HG03108 (cell line): Measurements from ENCODE around the gene RSF1.

Experiments used
- ATAC-seq: cut with Tn5 transposase; IDR thresholded peaks from one replicate; pipeline ENCODE4 v1.9.1; 2021; ENCODE audit warnings: moderate library complexity; ENCODE audit not compliant: unreplicated experiment

RSF1 gene

GRCh38 chr11:77750394-77751156 is 69.9 kb downstream of the RSF1 start:
- ATAC-seq = no peak

DNA sequence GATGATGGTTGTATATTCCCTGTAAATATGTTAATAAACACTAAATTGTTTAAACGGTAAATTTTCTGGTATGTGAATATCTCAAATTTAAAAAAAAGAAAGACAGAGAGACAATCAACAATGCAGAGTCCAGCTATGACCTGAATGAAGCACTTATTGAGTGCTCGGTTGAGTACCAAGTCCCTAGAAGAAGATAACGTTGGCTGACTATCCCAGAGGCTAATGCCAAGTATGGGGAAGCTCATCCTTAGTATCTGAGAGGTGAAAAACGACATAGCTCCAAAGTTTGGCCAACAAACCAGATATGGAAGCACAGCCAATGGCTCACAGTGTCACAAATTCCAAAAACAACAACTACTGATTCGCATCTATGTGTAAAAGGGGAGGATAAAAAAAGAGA is 71.3 kb downstream of the RSF1 start:
- ATAC-seq = no peak

GRCh38 chr11:77748266-77748665 is 72.3 kb downstream of the RSF1 start:
- ATAC-seq = no peak

GRCh38 chr11:77747381-77747969 is 73.0 kb downstream of the RSF1 start:
- no peak for ATAC-seq

- no peak for ATAC-seq
These were observed 84.0 kb downstream of the RSF1 start for GRCh38 chr11:77736473-77736872.

- no peak for ATAC-seq
These were observed 85.6 kb downstream of the RSF1 start for GRCh38 chr11:77734890-77735289.

DNA sequence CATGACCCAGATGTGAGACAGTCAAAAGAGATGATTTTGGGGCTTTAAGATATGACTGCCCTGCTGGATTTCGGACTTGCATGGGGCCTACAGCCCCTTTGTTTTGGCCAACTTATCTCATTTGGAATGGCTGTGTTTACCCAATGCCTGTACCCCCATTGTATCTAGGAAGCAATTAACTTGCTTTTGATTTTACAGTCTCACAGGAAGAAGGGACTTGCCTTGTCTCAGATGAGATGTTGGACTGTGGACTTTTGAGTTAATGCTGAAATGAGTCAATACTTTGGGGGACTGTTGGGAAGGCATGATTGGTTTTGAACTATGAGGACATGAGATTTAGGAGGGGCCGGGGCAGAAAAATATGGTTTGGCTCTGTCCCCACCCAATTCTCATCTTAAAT is 88.4 kb downstream of the RSF1 start:
- ATAC-seq = no peak

DNA sequence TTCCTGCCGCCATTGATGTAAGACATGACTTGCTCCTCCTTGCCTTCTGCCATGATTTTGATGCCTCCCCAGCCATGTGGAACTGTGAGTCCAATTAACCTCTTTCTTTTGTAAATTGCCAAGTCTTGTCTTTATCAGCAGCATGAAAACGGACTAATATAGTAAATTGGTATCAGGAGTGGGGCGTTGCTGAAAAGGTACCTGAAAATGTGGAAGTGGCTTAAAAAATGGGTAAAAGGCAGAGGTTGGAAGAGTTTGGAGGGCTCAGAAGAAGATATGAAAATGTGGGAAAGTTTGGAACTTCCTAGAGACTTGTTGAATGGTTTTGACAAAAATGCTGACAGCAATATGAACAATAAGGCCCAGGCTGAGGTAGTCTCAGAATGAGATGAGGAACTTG is 89.7 kb downstream of the RSF1 start:
- ATAC-seq = no peak

DNA sequence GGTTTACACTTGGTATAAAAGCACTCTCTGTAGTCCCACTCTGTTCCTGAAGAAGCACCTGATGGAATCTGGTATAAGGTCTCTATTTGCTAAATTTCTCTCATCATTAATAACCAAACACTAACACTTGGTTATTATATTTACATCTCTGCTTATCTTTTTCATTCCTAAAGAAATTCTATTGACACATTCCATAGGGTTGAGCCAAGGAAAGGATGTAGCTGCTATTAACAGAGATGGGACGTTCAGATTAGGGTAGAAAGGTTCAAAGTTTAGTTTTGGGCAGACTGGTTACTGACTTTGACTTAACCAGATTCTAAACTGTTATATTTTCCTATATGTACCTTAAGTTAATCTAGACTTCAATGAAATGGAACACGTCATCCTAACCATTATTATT is 91.5 kb downstream of the RSF1 start:
- ATAC-seq = no peak

DNA sequence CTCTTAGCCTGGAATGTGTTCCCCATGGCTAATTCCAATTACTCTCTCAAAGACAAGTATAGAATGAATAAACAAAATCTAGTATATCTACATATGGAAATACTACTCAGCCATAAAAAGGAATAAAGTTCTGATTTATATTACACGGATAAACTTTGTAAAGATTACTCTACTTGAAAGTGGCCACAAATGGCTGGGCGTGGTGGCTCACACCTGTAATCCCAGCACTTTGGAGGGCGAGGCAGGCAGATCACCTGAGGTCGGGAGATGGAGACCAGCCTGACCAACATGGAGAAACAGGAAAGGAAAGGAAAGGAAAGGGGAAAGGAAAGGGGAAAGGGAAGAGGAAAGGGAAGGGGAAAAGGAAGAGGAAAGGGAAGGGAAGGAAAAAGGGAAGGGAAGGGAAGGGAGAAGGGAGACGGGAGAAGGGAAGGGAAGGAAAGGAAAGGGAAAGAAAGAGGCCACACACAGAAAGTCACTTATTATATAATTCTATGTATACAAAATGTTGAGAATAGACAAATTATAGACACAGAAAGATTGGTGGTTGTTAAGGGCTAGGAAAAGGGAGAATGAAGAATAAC is 92.2 kb downstream of the RSF1 start:
- ATAC-seq = no peak

DNA sequence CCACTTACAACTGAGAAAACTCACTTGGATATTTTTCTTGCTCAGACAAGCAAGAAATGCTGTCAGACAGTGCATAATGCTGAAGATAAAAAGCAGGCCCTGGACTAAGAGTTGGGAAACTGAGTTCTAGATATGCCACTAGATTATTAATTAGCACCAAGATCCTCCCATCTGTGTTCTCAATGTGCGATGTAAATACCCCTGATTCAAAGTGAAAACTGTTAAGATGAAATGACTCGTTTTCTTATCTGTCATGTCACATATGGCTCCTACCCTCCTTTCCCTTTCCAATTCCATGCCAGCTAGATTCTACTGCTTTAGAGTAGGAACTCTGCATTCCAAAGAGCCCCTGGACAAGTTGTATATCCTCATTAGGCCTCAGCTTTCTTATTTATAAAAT is 94.0 kb downstream of the RSF1 start:
- no peak for ATAC-seq

DNA sequence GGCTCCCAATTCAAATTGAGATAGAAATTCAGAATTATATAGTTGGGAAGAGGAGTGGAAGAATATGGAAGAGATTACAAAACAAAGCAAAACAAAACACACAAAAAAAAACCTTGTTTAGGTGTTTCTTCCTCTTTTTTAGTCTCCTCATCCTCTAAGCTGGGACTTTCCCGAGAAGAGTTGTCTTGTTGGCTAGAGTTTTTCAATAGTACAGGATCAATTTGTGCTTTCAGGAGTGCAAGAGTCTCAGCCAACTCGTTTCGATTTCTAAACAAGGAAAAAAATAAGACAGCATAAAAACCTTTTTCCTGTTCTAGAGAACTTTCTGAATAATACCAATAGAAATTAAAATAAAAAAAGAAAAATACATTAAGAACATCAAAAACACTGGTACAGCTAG is 95.1 kb downstream of the RSF1 start:
- peak; percentile 57 for ATAC-seq

- ATAC-seq = no peak
These were observed 95.9 kb downstream of the RSF1 start for GRCh38 chr11:77724636-77725035.

- no peak for ATAC-seq
These were observed 97.5 kb downstream of the RSF1 start for GRCh38 chr11:77723024-77723423.

GRCh38 chr11:77710358-77710757 is 110.2 kb downstream of the RSF1 start:
- ATAC-seq = no peak

- ATAC-seq = no peak
These were observed 114.5 kb downstream of the RSF1 start for GRCh38 chr11:77705876-77706579.

- ATAC-seq = no peak
These were observed 115.2 kb downstream of the RSF1 start for GRCh38 chr11:77705195-77705875.

GRCh38 chr11:77704029-77704428 is 116.5 kb downstream of the RSF1 start:
- ATAC-seq = no peak

- ATAC-seq = no peak
These were observed 121.1 kb downstream of the RSF1 start for GRCh38 chr11:77699425-77699824.

DNA sequence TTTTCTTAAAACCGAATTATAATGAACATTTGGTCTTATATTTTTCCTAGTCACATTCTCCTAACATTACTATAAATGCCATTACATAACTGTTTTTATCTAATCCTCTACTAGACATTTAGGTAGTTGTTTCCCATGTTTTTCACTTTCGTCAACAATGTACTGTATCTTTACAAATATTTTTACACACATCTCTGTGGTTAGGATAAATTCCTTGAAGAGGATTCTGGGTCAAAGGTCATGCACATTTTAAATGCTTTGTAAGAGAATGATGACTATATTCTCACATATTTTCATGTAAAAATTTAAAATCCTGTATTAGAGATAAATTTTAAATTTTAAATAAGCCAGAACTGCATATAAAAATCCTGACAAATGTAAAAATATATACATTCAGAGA is 121.6 kb downstream of the RSF1 start:
- no peak for ATAC-seq

- no peak for ATAC-seq
These were observed 122.7 kb downstream of the RSF1 start for GRCh38 chr11:77697865-77698264.
